Kidney capillary endothelial cell (primary cell): ENCODE results near the gene SHANK2.

ENCODE experiments used
- DNase-seq: peaks from one replicate; pipeline ENCODE4 v3.0.0-alpha.2; 2018; ENCODE audit warnings: low spot score

Gene SHANK2

DNA sequence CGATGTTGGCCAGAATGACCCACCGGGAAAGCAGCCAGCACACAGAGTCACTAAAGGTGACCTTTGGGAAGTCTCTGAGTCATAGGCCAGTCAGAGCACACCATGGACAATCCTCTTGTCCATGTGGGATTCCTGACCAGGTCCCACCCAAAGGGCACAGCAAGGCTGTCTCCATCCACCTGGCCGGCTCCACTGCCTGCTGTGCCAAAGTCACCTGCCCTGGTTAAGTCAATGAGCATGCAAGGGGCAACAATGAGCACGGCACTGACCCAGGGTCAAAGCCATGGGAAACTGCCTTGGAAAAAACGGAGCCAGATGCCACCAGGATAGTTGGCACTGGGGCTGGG is 49.8 kb downstream of the SHANK2 start:
- no peak for DNase-seq
